Psoas muscle (tissue), 8 donors: Measurements from ENCODE around the gene SLC25A3. TPM values are rescaled to one million over a fixed set of nuclear protein-coding genes. Genes with fewer than 3 reads are reported as not detected.

Experiments used
- ATAC-seq, 4 donors: fragments of 200-7000 bp; cut with Tn5 transposase; one replicate each; pipeline ENCODE4 v1.9.1; 2020; ENCODE audit warnings: moderate library complexity in 3 of 4, mild to moderate bottlenecking in 2 of 4
- DNase-seq, 2 donors: peaks; one replicate each; pipeline ENCODE4 v3.0.0-alpha.2; 2020
- H3K27ac ChIP-seq: fragments of 200-600 bp; one replicate; pipeline ENCODE4 v1.8.0; 2022
- H3K27me3 ChIP-seq, 3 donors: fragments of 200-600 bp in 1 of 3; one replicate each; pipeline versions ENCODE4 v1.6.1 to v1.8.0; 2013 to 2022; ENCODE audit warnings: low read length in 2 of 3, mild to moderate bottlenecking in 2 of 3, moderate library complexity in 1 of 3; ENCODE audit not compliant: insufficient read depth in 3 of 3
- H3K36me3 ChIP-seq, 2 donors: fragments of 200-600 bp in 1 of 2; one replicate each; pipeline versions ENCODE4 v1.6.1 to v1.8.0; 2013 to 2022; ENCODE audit warnings: low read depth in 1 of 2, mild to moderate bottlenecking in 1 of 2, moderate library complexity in 1 of 2; ENCODE audit not compliant: insufficient read depth in 1 of 2
- H3K4me1 ChIP-seq: fragments of 200-600 bp; one replicate; pipeline ENCODE4 v1.8.0; 2022
- H3K4me3 ChIP-seq: fragments of 200-600 bp; one replicate; pipeline ENCODE4 v1.8.0; 2022; ENCODE audit warnings: mild to moderate bottlenecking
- H3K9me3 ChIP-seq: fragments of 200-600 bp; one replicate; pipeline ENCODE4 v1.8.0; 2022
- WGBS, 3 donors: extraction: QIAGEN DNeasy Blood & Tissue Kit; methylation state at CpG; one replicate each; pipeline versions ENCODE4 v1.1.6 to v1.1.7; 2013; 5-methylcytosine and 5-hydroxymethylcytosine counted together
- intact Hi-C, 2 donors: fragments of 100-400 bp; cut with DNase I; formaldehyde crosslinking; loops; one replicate each; pipeline versions ENCODE4 v1.11.0 to v1.14.2; 2022
- polyA plus RNA-seq, 3 donors: library from polyadenylated mRNA; stranded (reverse); fragments of 200-250 nt; gene quantifications; one replicate each; pipeline ENCODE4 v1.2.3, GENCODE V29; 2013
- total RNA-seq, 4 donors: library from RNA; stranded (reverse); fragmentation: NEBNext Ultra II Directional in 2 of 4; extraction: Animal tissue kit (Norgen Biotek cat#: 25700) in 2 of 4; gene quantifications; one replicate each; pipeline versions ENCODE4 v1.2.1 to v1.2.4, GENCODE V29; 2021 to 2023
- TF ChIP-seq, protein P1 (sequence below): fragments of 200-600 bp; IDR thresholded peaks from one replicate; pipeline ENCODE4 v1.8.0; 2022; ENCODE audit warnings: antibody characterized with exemption
- donor health status: healthy with polysubstance abuse.
- donor health status: DM: no; HTN: no; CAD: no; lungs with moderate emphysema.
- donor health status: Bipolar disorder and iron deficiency.
- donor health status: healthy.
- donor health status: DM: yes; HTN: yes; CAD: no.
- donor health status: DM: no; HTN: no; CAD: no.
- donor health status: DM: no; HTN: no; CAD: no.
- donor health status: DM: yes; HTN: yes; CAD: no.

SLC25A3 gene
- total and polyA plus RNA-seq, 7 donors: 665 to 2,071 (median 1,136) TPM

GRCh38 chr12:98579347-98579746 lies 14.1 kb upstream of the SLC25A3 start:
- ATAC-seq (no peak), DNase-seq (no peak)
- WGBS, 3 donors: 74 to 82% (median 81%) methylated on average over 5 of the region's 5 CpGs
- H3K36me3 ChIP-seq: no peaks in the 10 kb centered on the region
- no peak overlapping the region for H3K27ac ChIP-seq
- H3K9me3 ChIP-seq: no peaks in the 10 kb centered on the region
- H3K27me3 ChIP-seq: no peaks in the 10 kb centered on the region
- H3K4me1 ChIP-seq: no peaks in the 10 kb centered on the region
- intact Hi-C loops: no loop called here
- TF ChIP-seq, protein P1, sequence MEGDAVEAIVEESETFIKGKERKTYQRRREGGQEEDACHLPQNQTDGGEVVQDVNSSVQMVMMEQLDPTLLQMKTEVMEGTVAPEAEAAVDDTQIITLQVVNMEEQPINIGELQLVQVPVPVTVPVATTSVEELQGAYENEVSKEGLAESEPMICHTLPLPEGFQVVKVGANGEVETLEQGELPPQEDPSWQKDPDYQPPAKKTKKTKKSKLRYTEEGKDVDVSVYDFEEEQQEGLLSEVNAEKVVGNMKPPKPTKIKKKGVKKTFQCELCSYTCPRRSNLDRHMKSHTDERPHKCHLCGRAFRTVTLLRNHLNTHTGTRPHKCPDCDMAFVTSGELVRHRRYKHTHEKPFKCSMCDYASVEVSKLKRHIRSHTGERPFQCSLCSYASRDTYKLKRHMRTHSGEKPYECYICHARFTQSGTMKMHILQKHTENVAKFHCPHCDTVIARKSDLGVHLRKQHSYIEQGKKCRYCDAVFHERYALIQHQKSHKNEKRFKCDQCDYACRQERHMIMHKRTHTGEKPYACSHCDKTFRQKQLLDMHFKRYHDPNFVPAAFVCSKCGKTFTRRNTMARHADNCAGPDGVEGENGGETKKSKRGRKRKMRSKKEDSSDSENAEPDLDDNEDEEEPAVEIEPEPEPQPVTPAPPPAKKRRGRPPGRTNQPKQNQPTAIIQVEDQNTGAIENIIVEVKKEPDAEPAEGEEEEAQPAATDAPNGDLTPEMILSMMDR: no peak
- H3K4me3 ChIP-seq: no peak overlapping the region

GRCh38 chr12:98579835-98580234 lies 13.7 kb upstream of the SLC25A3 start:
- Histone ChIP-seq H3K27me3 (no peaks in the 10 kb centered on the region), H3K36me3 (no peaks in the 10 kb centered on the region), H3K27ac (no peak overlapping the region), H3K4me3 (no peak overlapping the region), H3K4me1 (no peaks in the 10 kb centered on the region), H3K9me3 (no peaks in the 10 kb centered on the region)
- no peak for DNase-seq
- TF ChIP-seq, protein P1: no peak
- 92 to 96% (median 95%) methylated on average over 3 of the region's 3 CpGs for WGBS, 3 donors
- ATAC-seq: no peak
- intact Hi-C loops: no loop called here

GRCh38 chr12:98580695-98581094 lies 12.8 kb upstream of the SLC25A3 start:
- H3K4me3 ChIP-seq: no peak overlapping the region
- ATAC-seq: no peak
- H3K27me3 ChIP-seq: no peaks in the 10 kb centered on the region
- intact Hi-C loops: no loop called here
- 93 to 97% (median 95%) methylated on average over 5 of the region's 5 CpGs for WGBS, 3 donors
- TF ChIP-seq, protein P1: no peak
- H3K27ac ChIP-seq: no peak overlapping the region
- no peaks in the 10 kb centered on the region for H3K9me3 ChIP-seq
- no peaks in the 10 kb centered on the region for H3K36me3 ChIP-seq
- DNase-seq: no peak
- H3K4me1 ChIP-seq: no peaks in the 10 kb centered on the region

- no peak for ATAC-seq
- Histone ChIP-seq H3K4me1 (no peaks in the 10 kb centered on the region), H3K9me3 (no peaks in the 10 kb centered on the region), H3K4me3 (no peak overlapping the region), H3K36me3 (no peaks in the 10 kb centered on the region), H3K27me3 (no peaks in the 10 kb centered on the region), H3K27ac (no peak overlapping the region)
- intact Hi-C loops: no loop called here
- DNase-seq: no peak
- WGBS, 3 donors: 86 to 91% (median 88%) methylated on average over 1 of the region's 1 CpG
- TF ChIP-seq, protein P1: no peak
Observed at GRCh38 chr12:98581101-98581500, 12.4 kb upstream of the SLC25A3 start.

GRCh38 chr12:98582093-98582492 lies 11.4 kb upstream of the SLC25A3 start:
- ATAC-seq (no peak), DNase-seq (no peak)
- H3K4me3 ChIP-seq: no peak overlapping the region
- H3K36me3 ChIP-seq: no peaks in the 10 kb centered on the region
- H3K4me1 ChIP-seq: no peaks in the 10 kb centered on the region
- intact Hi-C loops: no loop called here
- H3K27ac ChIP-seq: no peak overlapping the region
- H3K9me3 ChIP-seq: no peaks in the 10 kb centered on the region
- WGBS, 3 donors: 81 to 87% (median 84%) methylated on average over 6 of the region's 6 CpGs
- no peaks in the 10 kb centered on the region for H3K27me3 ChIP-seq
- TF ChIP-seq, protein P1: no peak
